NCI-H1092 (cell line): ENCODE measurements around the gene PLXNC1.

Source experiments
- DNase-seq: peaks from one replicate; lab custom pipeline; 2025; lab: John Stamatoyannopoulos, UW

PLXNC1 gene

GRCh38 chr12:94204499-94205247 lies 56.3 kb downstream of the PLXNC1 start:
- DNase-seq: no peak

- no peak for DNase-seq
Measured at GRCh38 chr12:94205822-94206221, 57.4 kb downstream of the PLXNC1 start.

DNA sequence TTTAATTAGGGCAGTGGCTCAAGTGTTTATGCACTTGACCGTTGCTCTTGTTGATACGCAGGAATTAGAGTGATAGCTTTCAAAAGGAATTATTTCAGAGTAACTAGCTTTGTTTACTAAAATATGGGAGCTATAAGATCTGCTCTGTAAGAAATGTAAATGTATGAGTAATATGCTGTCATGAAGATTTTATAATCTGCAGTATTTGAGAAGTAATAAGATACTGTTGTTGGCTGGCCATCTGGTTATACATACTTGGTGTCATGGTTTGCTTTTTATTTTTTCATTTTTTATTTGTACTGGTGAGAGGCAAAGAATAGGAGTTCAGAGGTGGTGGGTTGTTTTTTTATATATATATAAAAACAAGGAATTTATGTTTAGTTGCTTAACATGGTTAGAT lies 58.5 kb downstream of the PLXNC1 start:
- DNase-seq: no peak

GRCh38 chr12:94207467-94207848 lies 59.1 kb downstream of the PLXNC1 start:
- DNase-seq: no peak

DNA sequence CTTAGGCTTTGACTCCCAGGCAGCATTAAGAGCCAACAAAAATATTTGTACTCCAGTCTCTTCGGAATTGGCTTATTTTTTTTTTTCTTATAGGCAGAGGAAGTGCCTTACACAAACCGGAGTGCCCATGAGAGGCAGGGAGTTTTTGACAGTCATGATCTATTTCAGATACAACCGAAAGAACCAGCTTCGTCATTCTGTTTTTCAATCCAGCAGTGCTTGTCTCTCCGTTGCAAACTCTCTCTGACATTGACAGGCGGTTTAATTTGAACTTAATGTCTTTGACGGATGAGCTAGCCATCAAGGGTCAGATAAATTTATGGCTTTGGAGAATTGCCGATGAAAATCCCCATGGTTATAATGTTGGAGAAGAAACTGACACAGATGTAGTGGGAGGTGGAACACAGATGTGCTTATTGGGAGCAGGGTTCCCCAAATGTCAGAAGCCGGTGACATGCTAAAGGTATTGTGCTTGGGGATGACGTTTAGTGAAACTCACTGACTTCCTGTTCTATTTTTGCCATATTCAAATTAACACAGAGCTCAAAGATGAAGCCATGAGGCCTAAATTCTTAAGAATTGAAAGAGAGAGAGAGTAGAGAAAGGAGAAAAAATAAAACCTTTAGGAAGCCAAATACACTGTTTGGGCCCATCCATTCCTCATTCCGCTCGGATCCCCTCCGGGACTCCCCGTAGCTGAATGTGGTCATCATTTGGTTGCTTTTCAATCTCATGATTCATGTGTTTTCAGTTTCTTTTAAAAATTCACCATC lies 59.7 kb downstream of the PLXNC1 start:
- no peak for DNase-seq

GRCh38 chr12:94208622-94208966 lies 60.2 kb downstream of the PLXNC1 start:
- no peak for DNase-seq

- DNase-seq: no peak
Measured at GRCh38 chr12:94209240-94209639, 60.9 kb downstream of the PLXNC1 start.

GRCh38 chr12:94211021-94211420 lies 62.6 kb downstream of the PLXNC1 start:
- no peak for DNase-seq

DNA sequence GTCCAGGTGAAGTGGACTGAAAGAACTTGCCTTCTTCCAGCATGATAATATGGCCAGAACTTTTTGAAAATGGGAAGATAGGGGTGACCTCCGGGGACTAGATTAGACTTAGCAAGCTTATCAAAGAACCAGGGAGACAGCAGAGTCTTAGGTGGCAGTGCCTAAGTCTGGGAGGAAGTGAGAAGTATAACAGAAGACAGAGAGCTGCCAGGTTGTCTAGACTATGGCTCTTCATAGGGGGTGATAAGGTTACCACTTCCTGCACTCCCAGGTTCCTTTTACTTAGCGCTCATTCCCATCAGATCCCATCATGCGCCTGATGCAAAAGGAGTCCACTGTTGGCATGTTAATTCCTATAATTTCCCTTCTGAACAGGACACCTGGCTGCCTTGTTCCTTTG lies 69.9 kb downstream of the PLXNC1 start:
- DNase-seq: no peak

DNA sequence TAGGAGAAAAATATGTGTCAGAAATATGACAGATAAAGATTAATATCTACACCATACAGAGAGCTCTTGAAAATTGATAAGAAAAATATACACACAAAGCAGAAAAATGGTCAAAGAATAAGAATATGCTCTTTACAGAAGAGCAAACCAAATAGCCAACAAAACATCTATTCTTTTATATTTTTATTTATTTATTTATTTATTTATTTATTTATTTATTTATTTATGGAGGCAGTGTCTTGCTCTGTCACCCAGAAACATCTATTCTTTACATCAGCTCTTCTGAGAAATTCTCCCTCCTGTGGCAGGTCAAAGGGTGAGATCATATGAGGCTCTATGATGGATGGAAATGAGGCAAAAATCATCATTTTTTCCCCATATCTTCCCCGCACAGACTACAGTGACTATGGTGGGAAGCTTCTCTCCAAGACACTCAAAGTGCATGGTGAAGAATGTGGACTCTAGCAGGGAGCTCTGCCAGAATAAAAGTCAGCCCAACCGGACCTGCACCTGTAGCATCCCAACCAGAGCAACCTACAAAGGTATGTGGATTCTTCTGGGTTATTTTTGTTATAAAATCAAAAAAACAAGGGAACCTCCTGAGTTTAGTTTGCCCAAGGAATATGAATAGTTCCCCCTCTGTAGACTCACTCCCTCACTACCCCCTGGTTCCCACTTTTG lies 71.4 kb downstream of the PLXNC1 start:
- DNase-seq: no peak

- DNase-seq: no peak
Measured at GRCh38 chr12:94220804-94221203, 72.4 kb downstream of the PLXNC1 start.

DNA sequence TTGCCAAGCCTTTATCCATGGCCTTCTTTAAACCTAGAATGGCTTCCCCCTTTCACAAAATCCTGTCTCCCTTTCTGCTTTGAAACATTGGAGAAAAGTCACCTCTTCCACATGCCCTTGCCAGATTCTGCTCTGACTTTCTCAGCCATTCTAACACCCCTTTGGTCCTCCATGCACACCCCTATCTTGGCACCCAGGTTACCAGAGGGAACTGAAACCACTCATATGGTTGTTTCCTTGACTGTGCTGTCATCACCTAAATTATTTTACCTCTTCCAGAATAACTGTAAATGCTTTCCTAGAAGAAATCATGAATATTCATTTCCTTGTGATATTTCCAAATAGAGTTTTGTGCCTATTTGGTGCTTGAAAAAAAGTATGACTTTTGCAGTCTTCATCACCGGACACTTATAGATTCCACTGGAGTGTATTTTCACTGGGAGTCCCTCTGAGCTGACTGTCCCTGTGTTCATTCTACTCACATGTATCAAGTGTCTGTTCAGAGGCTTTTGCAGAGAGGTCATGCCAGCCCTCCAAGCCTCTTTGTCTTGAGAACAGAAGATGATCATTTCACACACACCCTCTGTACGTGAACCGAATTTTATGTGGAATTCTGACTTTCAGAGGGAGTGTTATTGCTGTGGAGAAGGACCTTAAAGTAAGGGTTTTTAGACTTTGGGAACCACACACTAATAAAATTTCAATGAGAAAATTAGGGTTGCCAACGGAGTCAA lies 74.1 kb downstream of the PLXNC1 start:
- DNase-seq: no peak

DNA sequence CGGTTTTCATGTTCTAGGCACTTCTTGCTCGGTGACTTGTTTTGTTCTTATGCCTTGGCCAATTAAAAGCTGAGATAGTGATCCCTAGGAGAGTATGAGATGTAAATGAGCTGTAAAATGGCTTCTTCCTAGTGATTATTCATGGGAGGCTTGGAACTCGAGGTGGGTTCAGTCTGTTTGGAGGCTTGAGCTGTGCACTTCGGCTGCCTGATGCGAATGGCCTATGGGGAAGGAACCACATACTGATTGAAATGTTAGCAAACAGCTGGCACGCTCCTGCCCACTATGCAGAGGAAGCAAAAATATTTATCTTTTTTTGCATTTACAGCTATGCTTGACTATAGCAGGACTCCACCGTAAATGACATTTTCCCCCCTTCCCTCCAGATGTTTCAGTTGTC lies 75.5 kb downstream of the PLXNC1 start:
- DNase-seq: no peak

DNA sequence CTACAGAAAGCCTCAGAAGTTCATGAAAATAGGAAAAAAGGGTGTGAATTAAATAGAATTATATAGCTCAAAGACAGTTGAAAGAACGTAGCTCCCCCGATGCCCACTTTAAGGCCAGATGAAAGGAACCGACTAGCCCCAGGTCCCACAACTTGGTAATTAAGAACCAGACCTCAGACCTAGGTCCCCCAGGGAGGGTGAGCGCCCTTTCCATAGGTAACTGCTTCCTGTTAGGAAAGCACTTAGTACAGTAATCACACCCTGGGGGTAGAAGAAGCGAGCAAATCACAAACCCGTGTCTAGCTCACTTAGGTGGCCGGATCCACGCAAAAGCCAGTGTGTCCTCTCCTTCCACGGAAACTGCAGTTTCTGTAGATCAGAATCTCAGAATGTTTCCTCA lies 77.1 kb downstream of the PLXNC1 start:
- no peak for DNase-seq

DNA sequence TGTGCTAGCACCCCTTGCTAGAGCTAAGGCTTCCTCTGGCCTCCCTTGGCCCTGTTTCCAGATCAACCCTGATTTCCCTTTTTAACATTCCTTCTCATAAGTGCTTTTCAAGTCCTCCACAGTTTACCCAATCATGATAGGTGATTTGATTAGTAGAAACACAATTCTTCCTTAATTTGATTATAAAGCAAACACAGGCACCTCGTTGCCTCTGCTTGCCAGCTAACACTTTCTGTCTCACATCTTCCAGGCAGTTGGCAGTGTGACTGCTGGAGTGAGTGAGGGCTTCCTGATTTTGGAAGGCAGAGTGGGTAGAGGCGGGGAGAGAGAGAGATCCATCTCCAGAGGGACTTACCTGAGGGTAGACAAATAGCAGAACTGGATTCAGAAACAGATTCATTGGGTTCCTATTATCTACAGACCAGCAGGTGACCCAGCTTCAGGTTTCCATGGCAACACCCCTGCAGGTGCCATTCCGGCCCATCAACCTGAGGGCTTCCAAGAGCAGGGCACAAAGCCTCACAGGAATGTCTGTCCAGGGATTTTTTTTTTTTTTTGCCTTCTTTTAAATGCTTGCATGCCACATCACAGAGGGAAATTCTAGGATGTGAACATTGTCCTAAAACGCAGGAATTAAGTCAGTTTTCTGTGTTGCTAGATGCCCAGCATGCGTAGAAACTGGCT lies 77.7 kb downstream of the PLXNC1 start:
- no peak for DNase-seq

DNA sequence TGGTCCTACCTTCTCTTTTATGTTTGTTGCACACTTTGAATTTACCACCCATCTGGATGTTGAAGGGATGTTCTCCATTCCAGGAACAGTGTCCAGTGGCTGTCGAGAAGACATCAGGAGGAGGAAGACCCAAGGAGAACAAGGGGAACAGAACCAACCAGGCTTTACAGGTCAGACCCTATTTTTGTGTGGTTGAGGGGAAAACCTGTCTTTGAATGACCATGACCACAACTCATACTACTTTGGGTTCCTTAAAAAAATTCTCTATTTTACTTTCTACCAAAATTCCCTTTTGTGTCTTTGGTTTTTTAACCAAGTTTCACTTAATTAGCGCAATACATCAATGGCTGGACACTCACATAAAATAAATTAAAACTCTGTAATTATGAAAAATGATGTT lies 78.7 kb downstream of the PLXNC1 start:
- no peak for DNase-seq

- DNase-seq: no peak
Measured at GRCh38 chr12:94228488-94228907, 80.1 kb downstream of the PLXNC1 start.

DNA sequence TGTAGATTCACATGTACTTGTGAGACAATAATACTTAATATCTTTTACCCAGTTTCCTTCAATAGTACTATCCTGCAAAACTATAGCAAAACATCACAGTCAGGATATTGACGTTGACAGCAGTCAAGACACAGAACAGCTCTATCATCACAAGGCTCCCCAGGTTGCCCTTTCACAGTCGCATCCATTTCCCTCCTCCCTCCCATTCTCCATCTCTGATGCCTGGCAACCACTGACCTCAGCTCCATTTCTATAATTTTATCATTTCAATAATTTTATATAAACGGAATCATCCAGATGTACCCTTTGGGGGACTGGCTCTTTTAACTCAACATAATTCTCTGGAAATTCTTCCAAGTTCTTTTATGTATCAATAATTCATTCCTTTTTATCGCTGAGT lies 81.5 kb downstream of the PLXNC1 start:
- DNase-seq: no peak

DNA sequence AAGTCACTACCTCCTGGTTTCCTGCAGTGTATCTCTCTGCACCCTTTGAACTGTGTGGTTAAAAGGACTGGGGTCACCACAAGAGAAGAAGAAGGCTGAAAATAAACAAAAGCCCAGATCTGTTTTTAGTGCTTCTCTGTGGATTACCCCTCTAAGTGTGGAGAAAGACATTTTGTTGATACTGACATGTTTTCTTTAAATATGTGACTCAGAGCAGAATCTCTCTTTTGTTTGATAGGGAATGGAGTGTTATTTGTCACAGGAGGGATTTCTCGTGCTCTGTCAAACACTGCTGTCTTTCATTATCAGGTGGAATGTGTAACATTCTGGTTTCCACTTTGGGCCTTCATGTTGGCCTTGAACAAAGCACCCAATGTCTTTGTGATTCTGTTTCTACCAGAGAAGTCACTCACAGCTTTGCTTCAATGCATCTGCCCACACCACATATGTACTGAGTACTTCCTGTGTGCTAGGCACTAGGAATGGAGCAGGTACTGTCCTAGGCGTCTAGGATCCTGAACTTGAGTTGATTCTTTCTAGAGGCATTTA lies 82.1 kb downstream of the PLXNC1 start:
- no peak for DNase-seq

DNA sequence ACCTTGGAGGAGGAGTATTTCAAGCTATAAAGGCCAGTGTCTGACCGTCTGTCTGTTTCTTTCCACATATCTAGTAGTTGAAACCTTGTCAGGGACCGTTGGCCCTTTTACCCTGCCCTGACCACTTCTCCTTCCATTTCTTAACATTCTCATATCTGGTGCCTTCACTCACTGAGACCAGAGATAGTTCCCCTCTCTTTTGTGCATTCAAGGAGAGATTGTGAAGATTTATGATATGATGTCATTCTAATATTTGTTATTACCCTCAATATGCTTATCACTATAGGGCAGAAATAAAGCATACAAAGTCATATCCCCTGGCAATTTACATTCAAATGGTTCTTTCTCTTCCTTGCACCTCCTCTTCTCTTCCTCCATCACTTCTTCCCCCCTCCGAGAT lies 83.3 kb downstream of the PLXNC1 start:
- no peak for DNase-seq

DNA sequence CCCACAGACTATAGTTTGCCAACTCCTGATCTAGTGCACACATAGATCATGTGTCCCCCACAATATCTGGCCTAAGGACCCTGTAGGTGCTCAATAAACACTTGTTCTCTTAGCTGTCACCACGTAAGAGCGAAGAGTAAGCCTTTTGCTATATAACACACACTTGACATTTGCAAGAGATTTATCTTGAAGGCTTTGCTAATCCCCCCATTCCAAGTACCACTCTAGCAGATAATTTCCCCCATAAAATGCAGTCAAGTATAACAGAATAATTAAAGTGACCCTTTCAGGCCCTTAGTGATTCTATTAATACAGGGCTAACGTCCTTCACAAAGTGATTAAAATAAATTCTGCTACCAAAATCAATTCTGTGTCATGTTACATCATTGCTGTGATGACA lies 87.5 kb downstream of the PLXNC1 start:
- DNase-seq: no peak
